ENCODE data around the gene LIFR.

LIFR gene

DNA sequence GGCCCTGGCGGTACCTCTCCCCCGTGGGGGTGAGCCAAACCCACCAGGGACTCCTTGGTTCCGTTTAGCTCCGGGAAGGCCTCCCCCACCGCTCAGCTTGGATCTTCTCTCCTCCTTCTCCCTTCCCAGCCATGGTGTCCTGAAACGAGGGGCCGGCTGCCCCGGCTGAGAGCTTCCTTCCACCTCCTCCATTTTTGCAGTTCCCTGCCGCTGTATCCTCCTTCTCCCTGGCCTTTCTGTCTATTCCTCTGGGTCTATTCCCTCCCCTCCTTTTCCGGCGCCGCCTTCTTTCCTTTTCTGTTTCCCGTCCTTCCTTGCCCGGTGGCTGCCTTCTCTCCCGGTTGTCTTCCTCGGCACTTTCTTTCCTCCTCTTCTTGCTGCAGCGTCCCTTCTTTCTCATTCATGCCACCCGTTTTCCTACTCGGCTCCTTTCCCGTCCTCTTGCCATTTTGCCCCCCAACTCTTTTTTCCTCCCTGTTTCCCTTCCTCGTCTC is 110.4 kb downstream of the LIFR start:
- no peaks in the 10 kb centered on the region for H3K79me2 ChIP-seq (ENCODE audit: insufficient read depth, low read depth)
- H2AFZ ChIP-seq (ENCODE audit: low read depth) = no peak overlapping the region
- H3K4me1 ChIP-seq (ENCODE audit: low read depth, poor library complexity, severe bottlenecking) = no peaks in the 10 kb centered on the region
- H3K27ac ChIP-seq = no peak overlapping the region
- H3K36me3 ChIP-seq (ENCODE audit: insufficient read depth) = no peaks in the 10 kb centered on the region
- H3K9ac ChIP-seq = no peak overlapping the region
- H3K4me2 ChIP-seq = no peak overlapping the region
- H3K27me3 ChIP-seq (ENCODE audit: insufficient read depth, low read depth) = peaks cover 17% of the 10 kb centered on the region
- no peak overlapping the region for H3K4me3 ChIP-seq (IDR thresholded peaks at IDR 0.05; ENCODE audit: insufficient read depth, low read depth, low read length)
- no peaks in the 10 kb centered on the region for H4K20me1 ChIP-seq (ENCODE audit: insufficient read depth)
- TF ChIP-seq, protein P1, sequence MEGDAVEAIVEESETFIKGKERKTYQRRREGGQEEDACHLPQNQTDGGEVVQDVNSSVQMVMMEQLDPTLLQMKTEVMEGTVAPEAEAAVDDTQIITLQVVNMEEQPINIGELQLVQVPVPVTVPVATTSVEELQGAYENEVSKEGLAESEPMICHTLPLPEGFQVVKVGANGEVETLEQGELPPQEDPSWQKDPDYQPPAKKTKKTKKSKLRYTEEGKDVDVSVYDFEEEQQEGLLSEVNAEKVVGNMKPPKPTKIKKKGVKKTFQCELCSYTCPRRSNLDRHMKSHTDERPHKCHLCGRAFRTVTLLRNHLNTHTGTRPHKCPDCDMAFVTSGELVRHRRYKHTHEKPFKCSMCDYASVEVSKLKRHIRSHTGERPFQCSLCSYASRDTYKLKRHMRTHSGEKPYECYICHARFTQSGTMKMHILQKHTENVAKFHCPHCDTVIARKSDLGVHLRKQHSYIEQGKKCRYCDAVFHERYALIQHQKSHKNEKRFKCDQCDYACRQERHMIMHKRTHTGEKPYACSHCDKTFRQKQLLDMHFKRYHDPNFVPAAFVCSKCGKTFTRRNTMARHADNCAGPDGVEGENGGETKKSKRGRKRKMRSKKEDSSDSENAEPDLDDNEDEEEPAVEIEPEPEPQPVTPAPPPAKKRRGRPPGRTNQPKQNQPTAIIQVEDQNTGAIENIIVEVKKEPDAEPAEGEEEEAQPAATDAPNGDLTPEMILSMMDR (conservative IDR thresholded peaks at IDR 0.05; ENCODE audit: low read depth, low read length) = no peak

- no peaks in the 10 kb centered on the region for H3K4me1 ChIP-seq (ENCODE audit: low read depth, poor library complexity, severe bottlenecking)
- TF ChIP-seq, protein P1 (conservative IDR thresholded peaks at IDR 0.05; ENCODE audit: low read depth, low read length) = no peak
- no peaks in the 10 kb centered on the region for H3K79me2 ChIP-seq (ENCODE audit: insufficient read depth, low read depth)
- no peak overlapping the region for H3K27ac ChIP-seq
- H3K9ac ChIP-seq = no peak overlapping the region
- H2AFZ ChIP-seq (ENCODE audit: low read depth) = no peak overlapping the region
- H3K27me3 ChIP-seq (ENCODE audit: insufficient read depth, low read depth) = peaks cover 12% of the 10 kb centered on the region; the same call in 1 of the 2 replicates
- no peak overlapping the region for H3K4me3 ChIP-seq (IDR thresholded peaks at IDR 0.05; ENCODE audit: insufficient read depth, low read depth, low read length)
- H4K20me1 ChIP-seq (ENCODE audit: insufficient read depth) = no peaks in the 10 kb centered on the region
- H3K36me3 ChIP-seq (ENCODE audit: insufficient read depth) = no peaks in the 10 kb centered on the region
- H3K4me2 ChIP-seq = no peak overlapping the region
These were observed 110.9 kb downstream of the LIFR start for GRCh38 chr5:38445374-38446028.

GRCh38 chr5:38443390-38443789 is 113.1 kb downstream of the LIFR start:
- no peaks in the 10 kb centered on the region for H4K20me1 ChIP-seq (ENCODE audit: insufficient read depth)
- no peak overlapping the region for H3K9ac ChIP-seq
- H3K4me1 ChIP-seq (ENCODE audit: low read depth, poor library complexity, severe bottlenecking) = no peaks in the 10 kb centered on the region
- no peak overlapping the region for H3K4me2 ChIP-seq
- H3K27ac ChIP-seq = no peak overlapping the region
- H3K4me3 ChIP-seq (IDR thresholded peaks at IDR 0.05; ENCODE audit: insufficient read depth, low read depth, low read length) = no peak overlapping the region
- H2AFZ ChIP-seq (ENCODE audit: low read depth) = no peak overlapping the region
- no peaks in the 10 kb centered on the region for H3K36me3 ChIP-seq (ENCODE audit: insufficient read depth)
- TF ChIP-seq, protein P1 (conservative IDR thresholded peaks at IDR 0.05; ENCODE audit: low read depth, low read length) = no peak
- no peaks in the 10 kb centered on the region for H3K79me2 ChIP-seq (ENCODE audit: insufficient read depth, low read depth)
- 0 out of 2 replicates have a peak, but pooled peaks cover 3% of the 10 kb centered on the region for H3K27me3 ChIP-seq (ENCODE audit: insufficient read depth, low read depth)

DNA sequence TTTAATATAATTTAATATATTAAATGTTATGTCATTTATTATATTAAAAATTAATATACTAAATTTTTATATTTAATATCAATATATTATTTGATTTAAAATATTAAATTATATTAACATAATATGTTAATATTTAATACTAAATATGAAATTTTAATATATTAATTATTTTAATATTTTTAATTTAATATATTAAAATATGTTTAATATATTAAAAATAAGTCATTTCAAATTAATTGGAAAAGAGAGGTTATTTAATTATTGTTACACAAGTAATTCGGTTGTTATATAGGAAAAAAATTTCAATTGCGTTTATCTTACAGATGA is 114.2 kb downstream of the LIFR start:
- H4K20me1 ChIP-seq (ENCODE audit: insufficient read depth) = no peaks in the 10 kb centered on the region
- no peaks in the 10 kb centered on the region for H3K36me3 ChIP-seq (ENCODE audit: insufficient read depth)
- TF ChIP-seq, protein P1 (conservative IDR thresholded peaks at IDR 0.05; ENCODE audit: low read depth, low read length) = no peak

More for the DNA sequence above, 114.2 kb downstream of the LIFR start:
- Histone ChIP-seq H3K79me2 (ENCODE audit: insufficient read depth, low read depth) (no peaks in the 10 kb centered on the region), H2AFZ (ENCODE audit: low read depth) (no peak overlapping the region), H3K4me2 (no peak overlapping the region), H3K4me3 (IDR thresholded peaks at IDR 0.05; ENCODE audit: insufficient read depth, low read depth, low read length) (no peak overlapping the region), H3K27ac (no peak overlapping the region), H3K27me3 (ENCODE audit: insufficient read depth, low read depth) (no peaks in the 10 kb centered on the region), H3K9ac (no peak overlapping the region), H3K4me1 (ENCODE audit: low read depth, poor library complexity, severe bottlenecking) (no peaks in the 10 kb centered on the region)

All from KMS-11 (cell line).